HG03039 (cell line): ENCODE measurements around the gene TRIL.

Experiments used
- ATAC-seq: cut with Tn5 transposase; IDR thresholded peaks from one replicate; pipeline ENCODE4 v1.9.1; 2021; ENCODE audit warnings: mild to moderate bottlenecking, moderate library complexity; ENCODE audit not compliant: unreplicated experiment

Gene TRIL

GRCh38 chr7:28958235-28958979 lies at the start of gene TRIL:
TSS of gene TRIL (minus strand) at chr7:28958330. CDS start at chr7:28958046, 284 bp downstream.
- ATAC-seq: no peak

GRCh38 chr7:29007127-29007526 lies 49.0 kb upstream of the TRIL start:
- no peak for ATAC-seq

- ATAC-seq: no peak
Measured at GRCh38 chr7:29005829-29006228, 47.7 kb upstream of the TRIL start.

GRCh38 chr7:29005406-29005805 lies 47.3 kb upstream of the TRIL start:
- no peak for ATAC-seq

GRCh38 chr7:29003703-29004102 lies 45.6 kb upstream of the TRIL start:
- ATAC-seq: no peak

GRCh38 chr7:29000717-29001076 lies 42.6 kb upstream of the TRIL start:
- no peak for ATAC-seq

- no peak for ATAC-seq
Measured at GRCh38 chr7:28999895-29000716, 42.0 kb upstream of the TRIL start.

GRCh38 chr7:28999427-28999826 lies 41.3 kb upstream of the TRIL start:
- ATAC-seq: no peak

- no peak for ATAC-seq
Measured at GRCh38 chr7:28998105-28998504, 40.0 kb upstream of the TRIL start.

- no peak for ATAC-seq
Measured at GRCh38 chr7:28996836-28997235, 38.7 kb upstream of the TRIL start.

- no peak for ATAC-seq
Measured at GRCh38 chr7:28993371-28993770, 35.2 kb upstream of the TRIL start.

- no peak for ATAC-seq
Measured at GRCh38 chr7:28992798-28993197, 34.7 kb upstream of the TRIL start.

- ATAC-seq: no peak
Measured at GRCh38 chr7:28990200-28990960, 32.2 kb upstream of the TRIL start.

GRCh38 chr7:28989211-28989980 lies 31.3 kb upstream of the TRIL start:
- ATAC-seq: no peak

- ATAC-seq: no peak
Measured at GRCh38 chr7:28988810-28989209, 30.7 kb upstream of the TRIL start.

GRCh38 chr7:28988091-28988490 lies 30.0 kb upstream of the TRIL start:
- ATAC-seq: no peak

GRCh38 chr7:28986765-28987110 lies 28.6 kb upstream of the TRIL start:
- ATAC-seq: no peak

- ATAC-seq: no peak
Measured at GRCh38 chr7:28986028-28986764, 28.1 kb upstream of the TRIL start.

GRCh38 chr7:28984631-28985030 lies 26.5 kb upstream of the TRIL start:
- no peak for ATAC-seq

GRCh38 chr7:28984217-28984616 lies 26.1 kb upstream of the TRIL start:
- no peak for ATAC-seq
